ENCODE data around the gene MAP2.

The MAP2 gene

GRCh38 chr2:209741953-209742352 is 318.1 kb downstream of the MAP2 start:
- no peak for DNase-seq

- DNase-seq: no peak
Measured at GRCh38 chr2:209753020-209753419, 329.2 kb downstream of the MAP2 start.

- no peak for DNase-seq
Measured at GRCh38 chr2:209757163-209757562, 333.3 kb downstream of the MAP2 start.

GRCh38 chr2:209761566-209761965 is 337.7 kb downstream of the MAP2 start:
- DNase-seq: no peak

- DNase-seq: no peak
Measured at GRCh38 chr2:209762563-209762962, 338.7 kb downstream of the MAP2 start.

GRCh38 chr2:209763106-209763505 is 339.3 kb downstream of the MAP2 start:
- DNase-seq: no peak

GRCh38 chr2:209766613-209767012 is 342.8 kb downstream of the MAP2 start:
- DNase-seq: no peak

GRCh38 chr2:209767316-209767715 is 343.5 kb downstream of the MAP2 start:
- no peak for DNase-seq

GRCh38 chr2:209768557-209768956 is 344.7 kb downstream of the MAP2 start:
- DNase-seq: no peak

GRCh38 chr2:209771474-209772289 is 347.8 kb downstream of the MAP2 start, which contains the start of gene UNC80:
UNC80 (plus strand) TSS chr2:209771832; CDS start chr2:209772073, 241 bp downstream.
- no peak for DNase-seq

- no peak for DNase-seq
Measured at GRCh38 chr2:209772290-209772685, 348.4 kb downstream of the MAP2 start.

GRCh38 chr2:209773377-209773776 is 349.5 kb downstream of the MAP2 start:
- no peak for DNase-seq

All from SW 1271 (cell line).